ENCODE data around the gene BAK1. TPM values are rescaled to one million over a fixed set of nuclear protein-coding genes. Genes with fewer than 3 reads are reported as not detected.

Gene BAK1
- total and polyA plus RNA-seq, 8 donors, result 2.9 to 97.0 (median 23.5) TPM

DNA sequence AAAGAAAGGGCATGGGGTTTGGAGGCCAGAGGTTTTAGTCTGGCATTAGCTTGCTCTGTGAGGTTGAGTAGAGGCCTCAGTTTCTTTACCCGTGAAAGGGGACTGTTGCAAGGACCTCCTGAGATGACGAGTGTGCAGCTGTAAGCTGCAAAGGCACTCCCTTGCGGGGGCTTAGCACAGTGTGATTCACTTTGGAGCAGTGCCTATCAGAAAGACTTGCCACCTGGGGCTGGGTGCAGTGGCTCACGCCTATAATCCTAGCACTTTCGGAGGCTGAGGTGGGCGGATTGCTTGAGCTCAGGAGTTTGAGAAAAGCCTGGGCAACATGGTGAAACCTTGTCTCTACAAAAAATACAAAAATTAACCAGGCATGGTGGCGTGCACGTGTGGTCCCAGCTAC, 7.5 kb upstream of the BAK1 start:
- Histone ChIP-seq H3K4me3 (no peak overlapping the region), H3K9me3 (no peaks in the 10 kb centered on the region), H3K27ac (no peak overlapping the region), H3K4me1 (peaks cover 22 to 40% (median 34%) of the 10 kb centered on the region in 4 donors), H3K36me3 (no peaks in the 10 kb centered on the region), H3K27me3 (peaks cover 0 to 1% (median 0%) of the 10 kb centered on the region in 3 donors)
- TF ChIP-seq EP300 (IDR thresholded peaks at IDR 0.05) (no peak), POLR2A (IDR thresholded peaks at IDR 0.05) (no peak), POLR2AphosphoS5 (IDR thresholded peaks at IDR 0.05) (no peak)
- TF ChIP-seq, protein P1, sequence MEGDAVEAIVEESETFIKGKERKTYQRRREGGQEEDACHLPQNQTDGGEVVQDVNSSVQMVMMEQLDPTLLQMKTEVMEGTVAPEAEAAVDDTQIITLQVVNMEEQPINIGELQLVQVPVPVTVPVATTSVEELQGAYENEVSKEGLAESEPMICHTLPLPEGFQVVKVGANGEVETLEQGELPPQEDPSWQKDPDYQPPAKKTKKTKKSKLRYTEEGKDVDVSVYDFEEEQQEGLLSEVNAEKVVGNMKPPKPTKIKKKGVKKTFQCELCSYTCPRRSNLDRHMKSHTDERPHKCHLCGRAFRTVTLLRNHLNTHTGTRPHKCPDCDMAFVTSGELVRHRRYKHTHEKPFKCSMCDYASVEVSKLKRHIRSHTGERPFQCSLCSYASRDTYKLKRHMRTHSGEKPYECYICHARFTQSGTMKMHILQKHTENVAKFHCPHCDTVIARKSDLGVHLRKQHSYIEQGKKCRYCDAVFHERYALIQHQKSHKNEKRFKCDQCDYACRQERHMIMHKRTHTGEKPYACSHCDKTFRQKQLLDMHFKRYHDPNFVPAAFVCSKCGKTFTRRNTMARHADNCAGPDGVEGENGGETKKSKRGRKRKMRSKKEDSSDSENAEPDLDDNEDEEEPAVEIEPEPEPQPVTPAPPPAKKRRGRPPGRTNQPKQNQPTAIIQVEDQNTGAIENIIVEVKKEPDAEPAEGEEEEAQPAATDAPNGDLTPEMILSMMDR (IDR thresholded peaks at IDR 0.05), result no peak
- no peak for DNase-seq
- WGBS, 5 donors, result 76 to 82% (median 80%) methylated on average over 8 of the region's 8 CpGs
- intact Hi-C loops (cut with DNase I; ENCODE audit: low total_unique reads), result loop anchor here (5.0 to 10.0 kb wide), 2 partner anchors 47 to 115 kb away; no protein-coding TSS in a partner anchor

GRCh38 chr6:33586108-33586640, 6.1 kb upstream of the BAK1 start:
- TF ChIP-seq POLR2A (IDR thresholded peaks at IDR 0.05) (no peak), EP300 (IDR thresholded peaks at IDR 0.05) (no peak), POLR2AphosphoS5 (IDR thresholded peaks at IDR 0.05) (no peak)
- TF ChIP-seq, protein P1 (IDR thresholded peaks at IDR 0.05), result no peak
- Histone ChIP-seq H3K4me1 (peaks cover 22 to 34% (median 30%) of the 10 kb centered on the region in 4 donors), H3K27me3 (no peaks in the 10 kb centered on the region), H3K9me3 (no peaks in the 10 kb centered on the region), H3K4me3 (no peak overlapping the region), H3K36me3 (no peaks in the 10 kb centered on the region), H3K27ac (no peak overlapping the region)
- WGBS, 5 donors, result 73 to 85% (median 74%) methylated on average over 7 to 9 of the region's 9 CpGs
- DNase-seq, result no peak
- intact Hi-C loops (cut with DNase I; ENCODE audit: low total_unique reads), result loop anchor here (5.0 to 10.0 kb wide), 2 partner anchors 49 to 116 kb away; no protein-coding TSS in a partner anchor

- peak; percentile 89 to 92 for DNase-seq
- WGBS, 5 donors, result 8 to 11% (median 10%) methylated on average over 11 to 14 of the region's 14 CpGs
Measured at GRCh38 chr6:33585403-33586107, 5.5 kb upstream of the BAK1 start.

More at GRCh38 chr6:33585403-33586107, 5.5 kb upstream of the BAK1 start:
- TF ChIP-seq POLR2AphosphoS5 (IDR thresholded peaks at IDR 0.05) (peak in 1 of 3 donors; percentile 67), EP300 (IDR thresholded peaks at IDR 0.05) (no peak)
- TF ChIP-seq, protein P1 (IDR thresholded peaks at IDR 0.05), result peak in 6 of 7 experiments; percentile 78 to 100 (median 97)
- Histone ChIP-seq H3K36me3 (no peaks in the 10 kb centered on the region), H3K9me3 (no peaks in the 10 kb centered on the region), H3K27ac (peak overlapping the region in 3 of 5 donors; percentile 6 to 20 (median 16)), H3K27me3 (no peaks in the 10 kb centered on the region), H3K4me1 (peaks cover 18 to 31% (median 27%) of the 10 kb centered on the region in 4 donors), H3K4me3 (no peak overlapping the region)
- intact Hi-C loops (cut with DNase I; ENCODE audit: low total_unique reads), result loop anchor here (5.0 to 10.0 kb wide), 2 partner anchors 49 to 117 kb away; no protein-coding TSS in a partner anchor

Measured in stomach (tissue), 9 donors.